ENCODE measurements around the gene CFAP251. TPM values are rescaled to one million over a fixed set of nuclear protein-coding genes. Genes with fewer than 3 reads are reported as not detected.

CFAP251 gene
- total RNA-seq, 1 experiment from 2014 or later, result 17.9 TPM

DNA sequence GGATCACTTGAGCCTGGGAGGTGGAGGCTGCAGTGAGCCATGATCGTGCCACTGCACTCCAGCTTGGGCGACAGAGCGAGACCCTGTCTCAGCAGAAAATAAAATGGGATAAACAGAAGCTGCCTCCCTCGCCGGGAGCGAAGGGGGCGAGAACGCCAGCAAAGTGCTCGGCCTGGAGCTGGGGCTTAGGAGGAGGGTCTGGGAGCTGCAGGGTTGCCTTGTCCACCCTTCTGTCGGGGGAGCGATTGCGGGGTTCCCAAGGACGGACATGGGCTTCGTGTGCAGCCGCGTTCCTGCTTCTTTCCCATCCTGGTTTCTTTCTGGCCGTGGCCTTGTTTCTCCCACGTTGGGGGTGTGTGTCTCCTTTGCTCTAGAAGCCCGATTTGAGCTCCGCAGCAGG, 132.3 kb downstream of the CFAP251 start:
- Histone ChIP-seq H3K27ac (ENCODE audit: low read length) (no peak overlapping the region), H3K36me3 (ENCODE audit: insufficient read depth, low read length) (peaks cover 30% of the 10 kb centered on the region)

DNA sequence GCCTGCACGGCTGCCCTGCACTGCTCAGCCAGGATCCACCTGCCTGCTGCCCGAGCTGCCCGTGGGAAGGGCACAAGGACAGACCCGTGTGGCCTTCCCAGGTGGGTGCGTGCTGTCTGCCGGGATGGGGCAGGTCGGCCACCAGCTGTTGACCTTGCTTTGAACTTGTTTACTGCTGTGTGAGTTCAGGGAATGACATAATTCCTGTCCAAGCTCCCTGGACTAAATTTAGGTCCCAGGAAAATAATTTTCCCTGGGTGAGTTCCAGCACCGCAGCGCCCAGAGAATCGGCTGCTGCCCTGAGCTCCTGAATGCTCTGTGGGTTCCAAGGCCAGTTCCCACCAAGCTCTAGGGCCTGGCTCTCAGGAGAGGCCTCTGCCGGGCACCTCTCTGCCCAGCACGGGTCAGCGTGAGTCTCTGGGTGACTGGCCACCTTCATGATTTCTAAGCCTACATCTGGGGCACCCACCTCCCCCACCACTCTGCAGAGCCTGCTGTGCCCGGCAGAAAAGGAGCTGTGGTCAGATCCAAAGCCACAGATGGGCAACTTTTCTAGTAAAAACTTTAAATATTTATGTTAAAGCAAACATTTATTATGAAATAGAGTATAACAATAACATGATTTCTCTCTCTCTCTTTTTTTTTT, 133.0 kb downstream of the CFAP251 start:
- Histone ChIP-seq H3K4me1 (ENCODE audit: low read length) (no peaks in the 10 kb centered on the region), H3K36me3 (ENCODE audit: insufficient read depth, low read length) (peaks cover 36% of the 10 kb centered on the region), H2AFZ (ENCODE audit: low read length) (no peak overlapping the region), H3K9me3 (ENCODE audit: low read length) (no peaks in the 10 kb centered on the region), H3K9me2 (replicated peaks; ENCODE audit: insufficient read depth, low read length) (no peaks in the 10 kb centered on the region), H3K4me3 (ENCODE audit: low read length) (no peak overlapping the region), H3K9ac (ENCODE audit: low read length) (no peak overlapping the region), H4K20me1 (ENCODE audit: insufficient read depth, low read depth, low read length) (peaks cover 9% of the 10 kb centered on the region; the same call in 1 of the 2 replicates), H3K27me3 (ENCODE audit: low read length) (no peaks in the 10 kb centered on the region), H3K4me2 (ENCODE audit: low read depth, low read length, poor library complexity, severe bottlenecking) (no peak overlapping the region), H3K79me2 (ENCODE audit: low read length) (0 out of 2 replicates have a peak, but pooled peaks cover 5% of the 10 kb centered on the region), H3K27ac (ENCODE audit: low read length) (no peak overlapping the region)
- no peak for DNase-seq

More for the DNA sequence above, 132.3 kb downstream of the CFAP251 start:
- no peak overlapping the region for H2AFZ ChIP-seq (ENCODE audit: low read length)
- no peaks in the 10 kb centered on the region for H3K27me3 ChIP-seq (ENCODE audit: low read length)
- no peaks in the 10 kb centered on the region for H3K9me3 ChIP-seq (ENCODE audit: low read length)
- H3K79me2 ChIP-seq (ENCODE audit: low read length), result 0 out of 2 replicates have a peak, but pooled peaks cover 5% of the 10 kb centered on the region
- H3K4me1 ChIP-seq (ENCODE audit: low read length), result no peaks in the 10 kb centered on the region
- H3K9me2 ChIP-seq (replicated peaks; ENCODE audit: insufficient read depth, low read length), result no peaks in the 10 kb centered on the region
- no peak overlapping the region for H3K4me3 ChIP-seq (ENCODE audit: low read length)
- no peak for DNase-seq
- no peak overlapping the region for H3K4me2 ChIP-seq (ENCODE audit: low read depth, low read length, poor library complexity, severe bottlenecking)
- H3K9ac ChIP-seq (ENCODE audit: low read length), result no peak overlapping the region
- H4K20me1 ChIP-seq (ENCODE audit: insufficient read depth, low read depth, low read length), result peaks cover 9% of the 10 kb centered on the region; the same call in 1 of the 2 replicates

DNA sequence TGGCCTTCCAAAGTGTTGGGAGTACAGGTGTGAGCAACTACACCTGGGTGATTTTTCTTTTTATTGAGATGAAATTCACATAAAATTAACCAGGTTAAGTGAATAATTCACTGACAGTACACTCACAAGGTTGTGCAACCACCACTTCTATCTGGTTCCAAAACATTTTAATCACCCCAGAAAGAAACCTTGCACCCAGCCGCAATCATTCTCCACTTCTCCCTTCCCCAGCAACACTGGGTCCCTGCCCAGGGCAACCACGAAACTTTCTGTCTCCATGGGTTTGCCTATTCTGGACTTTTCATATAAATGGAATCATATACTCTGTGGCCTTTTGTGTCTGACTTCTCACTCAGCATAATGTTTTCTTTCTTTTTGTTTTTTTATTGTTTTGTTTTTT, 133.9 kb downstream of the CFAP251 start:
- Histone ChIP-seq H3K4me2 (ENCODE audit: low read depth, low read length, poor library complexity, severe bottlenecking) (no peak overlapping the region), H3K27me3 (ENCODE audit: low read length) (no peaks in the 10 kb centered on the region), H3K4me3 (ENCODE audit: low read length) (no peak overlapping the region), H3K79me2 (ENCODE audit: low read length) (0 out of 2 replicates have a peak, but pooled peaks cover 5% of the 10 kb centered on the region), H3K9me2 (replicated peaks; ENCODE audit: insufficient read depth, low read length) (no peaks in the 10 kb centered on the region), H3K27ac (ENCODE audit: low read length) (no peak overlapping the region), H3K9ac (ENCODE audit: low read length) (no peak overlapping the region), H3K4me1 (ENCODE audit: low read length) (no peaks in the 10 kb centered on the region), H3K36me3 (ENCODE audit: insufficient read depth, low read length) (peaks cover 38% of the 10 kb centered on the region), H3K9me3 (ENCODE audit: low read length) (no peaks in the 10 kb centered on the region), H2AFZ (ENCODE audit: low read length) (no peak overlapping the region), H4K20me1 (ENCODE audit: insufficient read depth, low read depth, low read length) (peaks cover 9% of the 10 kb centered on the region; the same call in 1 of the 2 replicates)
- no peak for DNase-seq

Small RNA genes lying within 50 kb of the gene (small RNA-seq; reads per million reads assigned to genes)
- gene AC069503.3 (not detected), gene RF00017 (not detected), gene RNU7-170P (not detected)

Other genes starting within 250 kb of the CFAP251 start
- 0.25 and 1.6 TPM in 2 replicates for gene MORN3, start 248.9 kb upstream of the CFAP251 start, total RNA-seq (2014; rRNA removed; shearing (Covaris generic); ENCODE audit: low replicate concordance)
- gene TMEM120B, start 205.8 kb upstream of the CFAP251 start, total RNA-seq (2014; rRNA removed; shearing (Covaris generic); ENCODE audit: low replicate concordance), result 8.7 and 15.8 TPM in 2 replicates
- 7.2 and 17.5 TPM in 2 replicates for gene RHOF, start 124.9 kb upstream of the CFAP251 start, total RNA-seq (2014; rRNA removed; shearing (Covaris generic); ENCODE audit: low replicate concordance)
- 2.1 and 2.3 TPM in 2 replicates for gene SETD1B, start 114.6 kb upstream of the CFAP251 start, total RNA-seq (2014; rRNA removed; shearing (Covaris generic); ENCODE audit: low replicate concordance)
- gene HPD, start 59.7 kb upstream of the CFAP251 start, total RNA-seq (2014; rRNA removed; shearing (Covaris generic); ENCODE audit: low replicate concordance), result not detected in 2 replicates
- 70.6 and 127 TPM in 2 replicates for gene PSMD9, start 29.8 kb upstream of the CFAP251 start, total RNA-seq (2014; rRNA removed; shearing (Covaris generic); ENCODE audit: low replicate concordance)
- gene BCL7A, start 103.3 kb downstream of the CFAP251 start, total RNA-seq (2014; rRNA removed; shearing (Covaris generic); ENCODE audit: low replicate concordance), result 67.2 and 75.5 TPM in 2 replicates
- gene MLXIP, start 160.2 kb downstream of the CFAP251 start, total RNA-seq (2014; rRNA removed; shearing (Covaris generic); ENCODE audit: low replicate concordance), result 13.8 and 14.8 TPM in 2 replicates